Brain microvascular endothelial cell (primary cell): ENCODE data around the gene KCNH8.

Source experiments
- DNase-seq: peaks from one replicate; pipeline ENCODE4 v3.0.0-alpha.2; 2020
- H3K27ac ChIP-seq: fragments of 250-450 bp; sonication (Bioruptor Pico); 2 replicates; pipeline ENCODE4 v1.5.1; 2020; ENCODE audit warnings: mild to moderate bottlenecking, moderate library complexity
- H3K27me3 ChIP-seq: fragments of 250-450 bp; sonication (Bioruptor Pico); replicated peaks from 2 replicates; pipeline ENCODE4 v1.5.1; 2020; ENCODE audit warnings: mild to moderate bottlenecking
- H3K36me3 ChIP-seq: fragments of 250-450 bp; sonication (Bioruptor Pico); replicated peaks from 2 replicates; pipeline ENCODE4 v1.5.1; 2020; ENCODE audit warnings: mild to moderate bottlenecking
- H3K4me3 ChIP-seq: 2 replicates; pipeline ENCODE4 v1.5.1; 2011; ENCODE audit warnings: low read depth, mild to moderate bottlenecking, control low read depth, low read length, moderate library complexity
- in situ Hi-C: cut with HindIII; loops from 2 replicates; pipeline ENCODE4 v1.10.0; 2017; ENCODE audit warnings: low sequenced_read_pairs, low pct_ligation_motif_present
- TF ChIP-seq, protein P1 (sequence below): IDR thresholded peaks from 2 replicates; pipeline ENCODE4 v1.5.1; 2011; ENCODE audit warnings: low read depth, mild to moderate bottlenecking, moderate library complexity, low read length, control low read depth, inconsistent platforms; ENCODE audit errors: missing control alignments

KCNH8 gene

DNA sequence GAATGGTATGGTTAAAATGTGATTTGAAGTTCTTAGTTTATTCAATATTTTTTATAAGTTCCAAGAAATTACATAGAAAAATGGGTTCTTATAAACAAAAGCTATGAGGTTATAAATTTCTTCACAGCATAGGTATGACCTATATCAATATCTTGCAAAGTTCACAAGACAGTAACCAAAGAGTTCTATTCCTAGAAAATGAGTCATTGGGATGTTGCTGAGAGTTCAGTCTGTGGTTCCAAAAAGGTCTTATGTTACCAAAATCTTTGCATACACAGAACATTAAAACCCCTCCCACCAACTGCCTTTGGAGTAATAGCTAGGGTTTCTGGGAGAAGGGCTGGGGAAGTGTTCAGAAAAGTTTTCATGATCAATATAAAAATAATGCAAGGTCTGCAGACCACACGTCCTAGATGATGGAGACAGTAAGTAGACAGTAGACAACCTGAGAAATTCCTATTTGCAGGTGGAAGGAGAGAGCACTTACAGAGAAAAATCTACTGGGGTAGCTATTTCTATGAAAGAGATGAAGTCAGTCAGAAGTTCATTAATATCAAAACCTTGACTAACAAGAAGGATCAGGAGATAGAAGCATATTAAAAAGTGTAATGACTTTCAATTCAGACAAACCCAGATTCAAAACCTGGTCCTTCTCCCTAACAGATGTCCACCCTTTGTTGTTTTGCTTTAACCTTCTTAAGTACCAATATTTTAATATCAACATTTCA is 279.3 kb downstream of the KCNH8 start:
- H3K27me3 ChIP-seq: no peaks in the 10 kb centered on the region
- no peak overlapping the region for H3K27ac ChIP-seq
- no peak overlapping the region for H3K4me3 ChIP-seq
- in situ Hi-C loops: no loop called here
- TF ChIP-seq, protein P1, sequence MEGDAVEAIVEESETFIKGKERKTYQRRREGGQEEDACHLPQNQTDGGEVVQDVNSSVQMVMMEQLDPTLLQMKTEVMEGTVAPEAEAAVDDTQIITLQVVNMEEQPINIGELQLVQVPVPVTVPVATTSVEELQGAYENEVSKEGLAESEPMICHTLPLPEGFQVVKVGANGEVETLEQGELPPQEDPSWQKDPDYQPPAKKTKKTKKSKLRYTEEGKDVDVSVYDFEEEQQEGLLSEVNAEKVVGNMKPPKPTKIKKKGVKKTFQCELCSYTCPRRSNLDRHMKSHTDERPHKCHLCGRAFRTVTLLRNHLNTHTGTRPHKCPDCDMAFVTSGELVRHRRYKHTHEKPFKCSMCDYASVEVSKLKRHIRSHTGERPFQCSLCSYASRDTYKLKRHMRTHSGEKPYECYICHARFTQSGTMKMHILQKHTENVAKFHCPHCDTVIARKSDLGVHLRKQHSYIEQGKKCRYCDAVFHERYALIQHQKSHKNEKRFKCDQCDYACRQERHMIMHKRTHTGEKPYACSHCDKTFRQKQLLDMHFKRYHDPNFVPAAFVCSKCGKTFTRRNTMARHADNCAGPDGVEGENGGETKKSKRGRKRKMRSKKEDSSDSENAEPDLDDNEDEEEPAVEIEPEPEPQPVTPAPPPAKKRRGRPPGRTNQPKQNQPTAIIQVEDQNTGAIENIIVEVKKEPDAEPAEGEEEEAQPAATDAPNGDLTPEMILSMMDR: no peak
- no peak for DNase-seq
- H3K36me3 ChIP-seq: no peaks in the 10 kb centered on the region

DNA sequence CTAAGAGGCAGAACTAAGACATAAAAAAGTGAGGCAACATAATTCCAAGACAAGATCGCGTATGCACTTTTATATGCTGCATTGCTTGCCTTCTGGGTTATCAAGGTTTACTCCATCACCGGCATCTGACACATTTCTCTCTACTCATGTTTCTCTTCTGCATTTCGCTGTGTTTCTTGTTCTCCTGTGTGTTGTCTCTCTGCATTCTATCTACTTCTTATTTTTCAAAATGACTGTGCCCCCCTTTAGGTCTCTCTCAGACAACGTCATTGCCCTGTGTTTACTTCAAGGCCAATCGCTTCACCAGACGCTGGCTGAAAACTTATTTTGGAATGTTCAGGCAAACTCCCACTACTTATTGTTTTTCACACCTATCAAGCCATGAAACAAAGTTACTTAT is 280.4 kb downstream of the KCNH8 start:
- in situ Hi-C loops: no loop called here
- TF ChIP-seq, protein P1: no peak

DNA sequence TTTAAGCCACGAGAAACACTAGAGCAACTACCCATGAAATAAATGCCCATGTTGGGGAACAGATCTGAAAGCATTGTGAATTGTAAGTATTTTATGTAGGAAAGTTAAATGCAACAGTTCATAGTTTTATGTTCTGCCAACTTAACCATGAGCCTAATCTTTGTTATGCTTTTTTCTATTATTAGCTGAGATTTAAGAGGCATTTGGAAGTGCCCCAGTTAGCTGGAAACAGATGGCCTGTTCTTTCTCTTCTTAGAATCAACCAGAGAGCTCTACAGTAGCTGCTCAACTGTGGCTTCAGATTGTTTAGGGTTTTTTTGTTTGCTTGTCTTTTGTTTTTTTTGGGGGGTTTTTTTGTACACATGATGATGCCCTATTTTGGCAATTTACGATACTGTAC is 284.4 kb downstream of the KCNH8 start:
- in situ Hi-C loops: no loop called here
- TF ChIP-seq, protein P1: no peak
- Histone ChIP-seq H3K4me3 (no peak overlapping the region), H3K27ac (no peak overlapping the region), H3K27me3 (no peaks in the 10 kb centered on the region), H3K36me3 (no peaks in the 10 kb centered on the region)
- no peak for DNase-seq

More for the DNA sequence above, 280.4 kb downstream of the KCNH8 start:
- H3K4me3 ChIP-seq: no peak overlapping the region
- H3K27ac ChIP-seq: no peak overlapping the region
- no peaks in the 10 kb centered on the region for H3K36me3 ChIP-seq
- no peaks in the 10 kb centered on the region for H3K27me3 ChIP-seq
- DNase-seq: no peak

DNA sequence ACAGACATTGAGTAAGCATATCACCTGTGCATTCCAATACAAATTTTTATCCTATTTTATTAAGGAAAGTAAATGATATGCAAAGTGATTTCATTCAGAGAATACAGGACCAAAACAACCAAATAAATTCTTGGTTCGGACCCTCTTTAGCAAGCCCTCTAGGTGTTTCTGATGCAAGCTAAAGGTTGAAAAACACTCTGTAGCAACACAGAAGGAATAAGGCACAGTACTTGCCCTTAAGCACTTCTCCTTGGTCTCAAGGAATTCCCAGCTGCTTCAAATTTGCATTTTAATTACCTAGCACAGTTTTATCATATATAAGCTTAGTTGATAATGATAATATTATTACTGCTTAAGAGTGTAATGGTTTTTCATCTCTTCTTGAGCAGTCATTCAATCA is 288.4 kb downstream of the KCNH8 start:
- in situ Hi-C loops: no loop called here
- DNase-seq: no peak
- TF ChIP-seq, protein P1: no peak
- Histone ChIP-seq H3K27ac (no peak overlapping the region), H3K36me3 (no peaks in the 10 kb centered on the region), H3K27me3 (no peaks in the 10 kb centered on the region), H3K4me3 (no peak overlapping the region)

DNA sequence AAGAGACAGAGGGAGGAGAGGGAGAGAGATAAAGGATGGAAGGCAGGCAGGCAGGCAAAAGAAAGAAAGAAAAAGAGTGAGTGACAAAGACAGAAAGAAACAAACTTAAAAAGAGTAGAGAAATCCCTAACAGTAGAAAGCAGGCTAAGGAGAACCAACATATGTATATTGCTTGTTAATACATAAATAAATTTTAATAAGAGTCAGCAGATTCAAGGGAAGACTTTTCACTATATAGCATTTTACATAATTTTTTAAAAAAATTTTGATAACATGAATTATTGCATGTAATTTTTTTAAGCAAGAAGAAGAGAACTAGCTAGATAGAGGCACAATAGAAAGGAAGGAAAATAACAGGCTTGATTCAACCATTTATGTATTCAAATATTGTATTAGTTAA is 291.6 kb downstream of the KCNH8 start:
- no peaks in the 10 kb centered on the region for H3K36me3 ChIP-seq
- DNase-seq: no peak
- no peak overlapping the region for H3K4me3 ChIP-seq
- no peak overlapping the region for H3K27ac ChIP-seq
- in situ Hi-C loops: no loop called here
- H3K27me3 ChIP-seq: no peaks in the 10 kb centered on the region
- TF ChIP-seq, protein P1: no peak

DNA sequence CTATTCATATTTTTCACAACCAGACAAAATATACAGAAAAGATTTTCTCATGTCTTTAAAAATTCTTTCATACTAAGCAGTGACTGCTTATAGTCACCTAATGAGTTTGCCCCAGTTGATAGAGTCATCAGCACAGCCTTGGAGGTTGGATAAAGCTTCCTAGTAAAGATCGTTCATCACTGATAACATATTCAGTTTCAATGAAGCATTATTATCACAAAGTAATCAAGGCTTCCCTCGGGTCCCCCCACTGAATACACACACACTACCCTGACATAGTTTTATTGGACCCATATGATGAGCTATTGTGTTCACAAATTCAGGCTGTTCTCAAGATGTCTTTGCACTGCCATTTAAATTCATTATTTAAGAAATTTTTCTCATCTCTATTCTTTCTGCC is 297.8 kb downstream of the KCNH8 start:
- Histone ChIP-seq H3K27ac (no peak overlapping the region), H3K27me3 (no peaks in the 10 kb centered on the region), H3K4me3 (no peak overlapping the region), H3K36me3 (no peaks in the 10 kb centered on the region)
- TF ChIP-seq, protein P1: no peak
- in situ Hi-C loops: no loop called here
- no peak for DNase-seq
